K562 (cell line): ENCODE results near the gene FHIT. TPM values are rescaled to one million over a fixed set of nuclear protein-coding genes. Genes with fewer than 3 reads are reported as not detected.

Source experiments
- ATAC-seq: fragments of 200-7000 bp; cut with Tn5 transposase; 3 replicates; pipeline ENCODE4 v1.9.1; 2020; ENCODE audit warnings: moderate library complexity
- BruUV-seq: library from RNA; stranded (reverse); fragments of 400-500 nt; replicated peaks from 2 replicates; lab custom pipeline; 2021; lab: Mats Ljungman, UMichigan
- CTCF ChIA-PET: fragments of 300-600 bp; formaldehyde crosslinking; extraction: SDS; loops from one replicate; lab custom pipeline; 2021; ENCODE audit warnings: low intra/inter-chr PET ratio; lab: Yijun Ruan, JAX
- POLR2A ChIA-PET: fragments of 300-600, 350-650 bp; sonication (Branson Sonifier 250); formaldehyde crosslinking; extraction: SDS; loops from one replicate; lab custom pipeline; 2021; ENCODE audit warnings: antibody characterized with exemption, inconsistent platforms; lab: Yijun Ruan, JAX
- DNase-seq, 4 experiments: peaks; one replicate each; pipeline versions ENCODE4 v3.0.0 to v3.0.0-alpha.2; 2011 to 2018; ENCODE audit warnings: low spot score in 3 of 4, mixed read lengths in 3 of 4; ENCODE audit errors: extremely low read depth in 1 of 4
- FAIRE-seq: peaks from 2 replicates; lab custom pipeline; 2011; peaks lifted over from hg19 to GRCh38; lab: Jason Lieb, UNC
- H2AFZ ChIP-seq: 2 replicates; pipeline ENCODE4 v1.6.0; 2011; ENCODE audit warnings: low read depth, low read length, control low read depth, inconsistent platforms
- H3K27ac ChIP-seq: fragments of 200-600 bp; 3 replicates; pipeline ENCODE4 v1.8.0; 2011; ENCODE audit warnings: low read depth, mild to moderate bottlenecking, control low read depth, inconsistent platforms, low read length, moderate library complexity, mixed read lengths; ENCODE audit errors: extremely low read depth
- H3K27me3 ChIP-seq, 2 experiments: fragments of 300-600 bp in 1 of 2; 2 replicates in 1 of 2; 3 replicates in 1 of 2; pipeline versions ENCODE4 v1.6.0 to v1.8.0; 2011; ENCODE audit warnings: inconsistent platforms in 2 of 2, low read length in 2 of 2, mild to moderate bottlenecking in 1 of 2, mixed read lengths in 1 of 2, moderate library complexity in 1 of 2; ENCODE audit not compliant: control insufficient read depth in 2 of 2, insufficient read depth in 2 of 2
- H3K36me3 ChIP-seq: fragments of 300-600 bp; 3 replicates; pipeline ENCODE4 v1.8.0; 2011; ENCODE audit warnings: mild to moderate bottlenecking, low read length, inconsistent platforms; ENCODE audit not compliant: control insufficient read depth, insufficient read depth
- H3K4me1 ChIP-seq, 2 experiments: fragments of 200-600 bp in 1 of 2; replicated peaks in 1 of 2; 2 replicates in 1 of 2; 3 replicates in 1 of 2; pipeline versions ENCODE4 v1.5.1 to v1.8.0; 2011; ENCODE audit warnings: inconsistent platforms in 2 of 2, low read length in 2 of 2, mild to moderate bottlenecking in 1 of 2, mixed read lengths in 1 of 2, moderate library complexity in 1 of 2; ENCODE audit not compliant: control insufficient read depth in 2 of 2, insufficient read depth in 2 of 2
- H3K4me2 ChIP-seq: 2 replicates; pipeline ENCODE4 v1.6.1; 2011; ENCODE audit warnings: low read length, control low read depth, inconsistent platforms, mixed read lengths; ENCODE audit not compliant: insufficient read depth
- H3K4me3 ChIP-seq: fragments of 200-600 bp; sonication (generic), shearing (Covaris generic); 2 replicates; pipeline ENCODE4 v1.5.1; 2016; ENCODE audit warnings: control low read depth, inconsistent platforms
- H3K79me2 ChIP-seq: fragments of 200-600 bp; 3 replicates; pipeline ENCODE4 v1.8.0; 2011; ENCODE audit warnings: low read length, inconsistent platforms; ENCODE audit not compliant: control insufficient read depth, insufficient read depth
- H3K9ac ChIP-seq, 2 experiments: 2 replicates each; pipeline versions ENCODE4 v1.6.0 to v1.6.1; 2011; ENCODE audit warnings: low read depth in 2 of 2, low read length in 2 of 2, control low read depth in 1 of 2, inconsistent platforms in 1 of 2, mild to moderate bottlenecking in 1 of 2, mixed read lengths in 1 of 2; ENCODE audit not compliant: insufficient read depth in 1 of 2
- H3K9me1 ChIP-seq: one replicate; pipeline ENCODE4 v1.6.0; 2011; ENCODE audit warnings: inconsistent platforms, mild to moderate bottlenecking, low read length, moderate library complexity; ENCODE audit not compliant: control insufficient read depth, insufficient read depth
- H3K9me3 ChIP-seq: replicated peaks from 2 replicates; pipeline ENCODE4 v1.5.1; 2011; ENCODE audit warnings: low read depth, low read length, inconsistent platforms; ENCODE audit not compliant: control insufficient read depth, insufficient read depth
- H4K20me1 ChIP-seq: replicated peaks from 2 replicates; pipeline ENCODE4 v1.6.1; 2011; ENCODE audit warnings: low read length, inconsistent platforms, mixed read lengths; ENCODE audit not compliant: control insufficient read depth, insufficient read depth
- DACH1 ChIP-seq: fragments of 450-650 bp; IDR thresholded peaks from 2 replicates; pipeline ENCODE4 v1.6.1; 2018; ENCODE audit not compliant: partially characterized antibody
- GABPB1 ChIP-seq: sonication (generic); formaldehyde crosslinking; IDR thresholded peaks from 2 replicates; pipeline ENCODE4 v1.8.0; 2022; ENCODE audit warnings: mild to moderate bottlenecking, missing genetic modification reagents
- RB1 ChIP-seq: fragments of 450-650 bp; IDR thresholded peaks from 2 replicates; pipeline ENCODE4 v1.6.1; 2017; ENCODE audit warnings: low read depth, mild to moderate bottlenecking
- RBBP5 ChIP-seq: fragments of 200-600 bp; sonication (generic); IDR thresholded peaks from 2 replicates; pipeline ENCODE4 v1.6.1; 2012; ENCODE audit warnings: borderline replicate concordance, mild to moderate bottlenecking, low read length, control low read depth, inconsistent platforms; ENCODE audit not compliant: insufficient read depth, poor library complexity, severe bottlenecking
- ZNF274 ChIP-seq: IDR thresholded peaks from 2 replicates; pipeline ENCODE4 v1.6.1; 2011; ENCODE audit warnings: low read depth, mild to moderate bottlenecking, low read length, moderate library complexity, borderline replicate concordance
- ZNF766 ChIP-seq: fragments of 200-800 bp; sonication (Bioruptor generic); conservative IDR thresholded peaks from 2 replicates; pipeline ENCODE4 v1.6.1; 2016; ENCODE audit warnings: missing genetic modification characterization, missing compliant biosample characterization
- WGBS: fragments of 100-300 bp; shearing (Covaris generic); methylation state at CpG from one replicate; pipeline ENCODE4 v1.1.6; 2016; ENCODE audit warnings: low coverage, mixed read lengths; ENCODE audit not compliant: insufficient coverage; ENCODE audit errors: missing lambda C conversion rate; 5-methylcytosine and 5-hydroxymethylcytosine counted together
- in situ Hi-C: fragments of 300-500 bp; cut with MboI; formaldehyde crosslinking; loops from 4 replicates; pipeline ENCODE4 v1.15.0; 2018; ENCODE audit warnings: inconsistent platforms, mixed read lengths
- intact Hi-C: fragments of 100-400 bp; cut with micrococcal nuclease; formaldehyde crosslinking; loops from 2 replicates; pipeline ENCODE4 v1.14.2; 2022
- polyA plus RNA-seq, 8 experiments: library from polyadenylated mRNA; depleted of rRNA in 4 of 8; stranded (reverse) in 5 of 8; unstranded in 3 of 8; fragments of >200 nt; fragmentation: Nextera tagmentation in 2 of 8; fragmentation: Illumina TruSeq in 1 of 8; extraction: Ambion mirVana in 2 of 8; extraction: Trizol in 1 of 8; gene quantifications; 2 replicates each; pipeline versions ENCODE4 v1.2.1 to v1.2.3, GENCODE V29; 2011 to 2014; ENCODE audit warnings: inconsistent platforms in 1 of 8, missing spikeins in 1 of 8
- total RNA-seq, 7 experiments: library from RNA; depleted of rRNA in 6 of 7; stranded (reverse); fragments of >200 nt in 6 of 7; fragmentation: Illumina TruSeq in 2 of 7; extraction: Trizol in 2 of 7; gene quantifications; 2 replicates each; pipeline versions ENCODE4 v1.2.1 to v1.2.3, GENCODE V29; 2011 to 2021; ENCODE audit warnings: low replicate concordance in 1 of 7
- TF ChIP-seq, protein P1 (sequence below): fragments of 250-450 bp; sonication (Bioruptor Pico); IDR thresholded peaks from 2 replicates; pipeline ENCODE4 v1.8.0; 2022; ENCODE audit warnings: inconsistent platforms, mild to moderate bottlenecking, moderate library complexity, borderline replicate concordance
- TF ChIP-seq, protein P2 (sequence below): fragments of 250-450 bp; sonication (Bioruptor Pico); IDR thresholded peaks from 2 replicates; pipeline ENCODE4 v1.5.0; 2021; ENCODE audit warnings: mild to moderate bottlenecking, borderline replicate concordance
- TF ChIP-seq, protein P3 (sequence below), 2 experiments: fragments of 200-800 bp in 1 of 2; sonication (Bioruptor generic) in 1 of 2; sonication (generic) in 1 of 2; formaldehyde crosslinking in 1 of 2; IDR thresholded peaks in 1 of 2; conservative IDR thresholded peaks in 1 of 2; 2 replicates each; pipeline versions ENCODE4 v1.5.0 to v1.6.1; 2016 to 2020; ENCODE audit warnings: missing compliant biosample characterization in 1 of 2, missing genetic modification characterization in 1 of 2, missing genetic modification reagents in 1 of 2
- TF ChIP-seq, protein P4 (sequence below): fragments of 450-650 bp; formaldehyde crosslinking; IDR thresholded peaks from 2 replicates; pipeline ENCODE4 v1.4.0; 2020; ENCODE audit warnings: mild to moderate bottlenecking, mixed read lengths

FHIT gene
- total and polyA plus RNA-seq, 9 of the 15 experiments (the other 6 are each of a cell fraction or from before 2014, with no cell fraction given) = 1.7 to 9.1 (median 4.3) TPM

DNA sequence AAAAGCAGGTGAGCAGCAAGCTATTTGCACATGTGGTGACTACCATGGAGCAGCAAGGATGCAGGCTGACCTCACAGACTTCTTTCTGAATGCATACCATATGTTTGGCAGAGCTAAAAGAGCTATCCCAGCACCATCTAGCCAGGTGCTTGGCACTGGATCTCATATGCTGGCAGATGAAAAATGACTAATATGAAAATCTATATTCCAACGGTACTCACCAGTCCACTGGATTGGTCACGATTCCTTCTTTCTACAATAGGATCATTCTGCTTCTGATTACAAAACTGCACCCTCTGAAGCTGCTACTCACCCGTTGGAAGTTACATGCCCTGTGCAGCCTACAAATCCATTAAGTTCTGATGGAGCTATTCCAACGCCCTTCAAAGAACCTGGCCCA lies 1487.1 kb downstream of the FHIT start:
- no peaks in the 10 kb centered on the region for H3K9me1 ChIP-seq
- no peaks in the 10 kb centered on the region for H3K27me3 ChIP-seq
- no peaks in the 10 kb centered on the region for H3K9me3 ChIP-seq
- H3K79me2 ChIP-seq = no peaks in the 10 kb centered on the region
- H3K27ac ChIP-seq = no peak overlapping the region
- no peak overlapping the region for H3K4me2 ChIP-seq
- H3K4me1 ChIP-seq = no peaks in the 10 kb centered on the region
- in situ Hi-C loops (no loop called here), intact Hi-C loops (no loop called here)
- no peak overlapping the region for H3K4me3 ChIP-seq
- ATAC-seq = no peak
- no peak for FAIRE-seq
- no TSS peak for BruUV-seq
- ChIA-PET CTCF (no interaction called here), POLR2A (no interaction called here)
- TF ChIP-seq, protein P1, sequence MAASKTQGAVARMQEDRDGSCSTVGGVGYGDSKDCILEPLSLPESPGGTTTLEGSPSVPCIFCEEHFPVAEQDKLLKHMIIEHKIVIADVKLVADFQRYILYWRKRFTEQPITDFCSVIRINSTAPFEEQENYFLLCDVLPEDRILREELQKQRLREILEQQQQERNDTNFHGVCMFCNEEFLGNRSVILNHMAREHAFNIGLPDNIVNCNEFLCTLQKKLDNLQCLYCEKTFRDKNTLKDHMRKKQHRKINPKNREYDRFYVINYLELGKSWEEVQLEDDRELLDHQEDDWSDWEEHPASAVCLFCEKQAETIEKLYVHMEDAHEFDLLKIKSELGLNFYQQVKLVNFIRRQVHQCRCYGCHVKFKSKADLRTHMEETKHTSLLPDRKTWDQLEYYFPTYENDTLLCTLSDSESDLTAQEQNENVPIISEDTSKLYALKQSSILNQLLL = no peak
- TF ChIP-seq ZNF274 = no peak
- TF ChIP-seq DACH1 = no peak
- TF ChIP-seq, protein P2, sequence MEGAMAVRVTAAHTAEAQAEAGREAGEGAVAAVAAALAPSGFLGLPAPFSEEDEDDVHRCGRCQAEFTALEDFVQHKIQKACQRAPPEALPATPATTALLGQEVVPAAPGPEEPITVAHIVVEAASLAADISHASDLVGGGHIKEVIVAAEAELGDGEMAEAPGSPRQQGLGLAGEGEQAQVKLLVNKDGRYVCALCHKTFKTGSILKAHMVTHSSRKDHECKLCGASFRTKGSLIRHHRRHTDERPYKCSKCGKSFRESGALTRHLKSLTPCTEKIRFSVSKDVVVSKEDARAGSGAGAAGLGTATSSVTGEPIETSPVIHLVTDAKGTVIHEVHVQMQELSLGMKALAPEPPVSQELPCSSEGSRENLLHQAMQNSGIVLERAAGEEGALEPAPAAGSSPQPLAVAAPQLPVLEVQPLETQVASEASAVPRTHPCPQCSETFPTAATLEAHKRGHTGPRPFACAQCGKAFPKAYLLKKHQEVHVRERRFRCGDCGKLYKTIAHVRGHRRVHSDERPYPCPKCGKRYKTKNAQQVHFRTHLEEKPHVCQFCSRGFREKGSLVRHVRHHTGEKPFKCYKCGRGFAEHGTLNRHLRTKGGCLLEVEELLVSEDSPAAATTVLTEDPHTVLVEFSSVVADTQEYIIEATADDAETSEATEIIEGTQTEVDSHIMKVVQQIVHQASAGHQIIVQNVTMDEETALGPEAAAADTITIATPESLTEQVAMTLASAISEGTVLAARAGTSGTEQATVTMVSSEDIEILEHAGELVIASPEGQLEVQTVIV (CRISPR knock-in tag) = no peak
- no peak for TF ChIP-seq GABPB1 (CRISPR knock-in tag)
- TF ChIP-seq, protein P3, sequence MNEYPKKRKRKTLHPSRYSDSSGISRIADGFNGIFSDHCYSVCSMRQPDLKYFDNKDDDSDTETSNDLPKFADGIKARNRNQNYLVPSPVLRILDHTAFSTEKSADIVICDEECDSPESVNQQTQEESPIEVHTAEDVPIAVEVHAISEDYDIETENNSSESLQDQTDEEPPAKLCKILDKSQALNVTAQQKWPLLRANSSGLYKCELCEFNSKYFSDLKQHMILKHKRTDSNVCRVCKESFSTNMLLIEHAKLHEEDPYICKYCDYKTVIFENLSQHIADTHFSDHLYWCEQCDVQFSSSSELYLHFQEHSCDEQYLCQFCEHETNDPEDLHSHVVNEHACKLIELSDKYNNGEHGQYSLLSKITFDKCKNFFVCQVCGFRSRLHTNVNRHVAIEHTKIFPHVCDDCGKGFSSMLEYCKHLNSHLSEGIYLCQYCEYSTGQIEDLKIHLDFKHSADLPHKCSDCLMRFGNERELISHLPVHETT (CRISPR knock-in tag; conservative IDR thresholded peaks at IDR 0.05 in 1 of 2, IDR thresholded peaks at IDR 0.05 in 1 of 2) = no peak
- TF ChIP-seq RBBP5 = no peak
- TF ChIP-seq, protein P4, sequence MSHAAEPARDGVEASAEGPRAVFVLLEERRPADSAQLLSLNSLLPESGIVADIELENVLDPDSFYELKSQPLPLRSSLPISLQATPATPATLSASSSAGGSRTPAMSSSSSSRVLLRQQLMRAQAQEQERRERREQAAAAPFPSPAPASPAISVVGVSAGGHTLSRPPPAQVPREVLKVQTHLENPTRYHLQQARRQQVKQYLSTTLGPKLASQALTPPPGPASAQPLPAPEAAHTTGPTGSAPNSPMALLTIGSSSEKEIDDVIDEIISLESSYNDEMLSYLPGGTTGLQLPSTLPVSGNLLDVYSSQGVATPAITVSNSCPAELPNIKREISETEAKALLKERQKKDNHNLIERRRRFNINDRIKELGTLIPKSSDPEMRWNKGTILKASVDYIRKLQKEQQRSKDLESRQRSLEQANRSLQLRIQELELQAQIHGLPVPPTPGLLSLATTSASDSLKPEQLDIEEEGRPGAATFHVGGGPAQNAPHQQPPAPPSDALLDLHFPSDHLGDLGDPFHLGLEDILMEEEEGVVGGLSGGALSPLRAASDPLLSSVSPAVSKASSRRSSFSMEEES (CRISPR knock-in tag) = no peak
- TF ChIP-seq ZNF766 = no peak
- TF ChIP-seq RB1 = no peak
- DNase-seq = no peak
- no peak overlapping the region for H3K9ac ChIP-seq
- no peaks in the 10 kb centered on the region for H3K36me3 ChIP-seq
- WGBS = 0% methylated on average over 3 of the region's 4 CpGs
- no peak overlapping the region for H2AFZ ChIP-seq
- H4K20me1 ChIP-seq = no peaks in the 10 kb centered on the region
